GM10847 (cell line): ENCODE data around the gene PLCB1.

Experiments
- POLR2A ChIP-seq: IDR thresholded peaks from 2 replicates; pipeline ENCODE4 v1.6.1; 2011; ENCODE audit not compliant: insufficient read length; ENCODE audit errors: extremely low read depth

PLCB1 gene

GRCh38 chr20:8678098-8678776, 546.2 kb downstream of the PLCB1 start:
- no peak for TF ChIP-seq POLR2A

GRCh38 chr20:8689337-8689736, 557.3 kb downstream of the PLCB1 start:
- no peak for TF ChIP-seq POLR2A

- TF ChIP-seq POLR2A = no peak
Observed at GRCh38 chr20:8690074-8690473, 558.0 kb downstream of the PLCB1 start.

- TF ChIP-seq POLR2A = no peak
Observed at GRCh38 chr20:8693709-8694108, 561.6 kb downstream of the PLCB1 start.

- TF ChIP-seq POLR2A = no peak
Observed at GRCh38 chr20:8700756-8701155, 568.7 kb downstream of the PLCB1 start.

- TF ChIP-seq POLR2A = no peak
Observed at GRCh38 chr20:8706961-8707700, 575.1 kb downstream of the PLCB1 start.

GRCh38 chr20:8709627-8710026, 577.6 kb downstream of the PLCB1 start:
- no peak for TF ChIP-seq POLR2A

GRCh38 chr20:8711501-8711900, 579.4 kb downstream of the PLCB1 start:
- TF ChIP-seq POLR2A = no peak

- TF ChIP-seq POLR2A = no peak
Observed at GRCh38 chr20:8714206-8714605, 582.1 kb downstream of the PLCB1 start.

GRCh38 chr20:8718279-8718678, 586.2 kb downstream of the PLCB1 start:
- TF ChIP-seq POLR2A = no peak

- no peak for TF ChIP-seq POLR2A
Observed at GRCh38 chr20:8720089-8720488, 588.0 kb downstream of the PLCB1 start.

GRCh38 chr20:8721098-8721497, 589.0 kb downstream of the PLCB1 start:
- TF ChIP-seq POLR2A = no peak

- TF ChIP-seq POLR2A = no peak
Observed at GRCh38 chr20:8722277-8722928, 590.3 kb downstream of the PLCB1 start.

- no peak for TF ChIP-seq POLR2A
Observed at GRCh38 chr20:8723296-8723695, 591.2 kb downstream of the PLCB1 start.

- no peak for TF ChIP-seq POLR2A
Observed at GRCh38 chr20:8724884-8725283, 592.8 kb downstream of the PLCB1 start.

GRCh38 chr20:8726460-8726859, 594.4 kb downstream of the PLCB1 start:
- TF ChIP-seq POLR2A = no peak
